ENCODE results near the gene SHF. TPM values are rescaled to one million over a fixed set of nuclear protein-coding genes. Genes with fewer than 3 reads are reported as not detected.

The SHF gene
- total and polyA plus RNA-seq, 2 of the 8 experiments (the other 6 are each of a cell fraction or from before 2014, with no cell fraction given): 13.1 to 26.7 TPM

DNA sequence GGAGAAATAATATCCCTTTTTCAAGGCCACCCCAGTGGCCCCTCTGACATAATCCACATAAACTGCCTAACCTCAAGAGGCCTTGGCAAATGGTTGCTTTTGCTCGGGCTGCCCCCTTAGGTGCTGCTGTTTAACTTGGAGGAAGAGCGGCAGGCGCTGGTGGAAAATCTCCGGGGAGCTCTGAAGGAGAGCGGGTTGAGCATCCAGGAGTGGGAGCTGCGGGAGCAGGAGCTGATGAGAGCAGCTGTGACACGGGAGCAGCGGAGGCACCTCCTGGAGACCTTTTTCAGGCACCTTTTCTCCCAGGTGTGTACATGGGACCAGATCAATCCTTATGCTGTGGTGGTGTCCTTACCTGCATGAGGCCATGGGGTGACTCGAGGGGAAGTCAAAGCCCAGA is 43.0 kb downstream of the SHF start:
- no peaks in the 10 kb centered on the region for H3K36me3 ChIP-seq (ENCODE audit: control insufficient read depth in 2 of 4, insufficient read depth in 4 of 4, low read length in 3 of 4)
- H3K27me3 ChIP-seq (replicated peaks in 1 of 4; ENCODE audit: control insufficient read depth in 3 of 4, extremely low read depth in 1 of 4, insufficient read depth in 3 of 4, low read length in 3 of 4): no peaks in the 10 kb centered on the region; a peak in 1 of 7 replicates
- no peak overlapping the region for H3K23ac ChIP-seq (ENCODE audit: insufficient read length)
- no peak overlapping the region for H2AFZ ChIP-seq (ENCODE audit: low read length)
- no peaks in the 10 kb centered on the region for H3K9me3 ChIP-seq (ENCODE audit: insufficient read depth in 2 of 2, low read depth in 1 of 2, low read length in 1 of 2)
- ChIA-PET CTCF (ENCODE audit: partially characterized antibody) (interaction anchor here (1.3 to 10.1 kb wide), 3 partner anchors 12 to 20 kb away, joined by 3 to 57 read pairs (median 12); no protein-coding TSS in a partner anchor), POLR2A (ENCODE audit: partially characterized antibody) (no interaction called here)
- no peak overlapping the region for H3K4me3 ChIP-seq (ENCODE audit: extremely low read depth in 1 of 4, insufficient read depth in 2 of 4, low read depth in 3 of 4, low read length in 4 of 4)
- no peaks in the 10 kb centered on the region for H4K20me1 ChIP-seq (replicated peaks in 1 of 2; ENCODE audit: control insufficient read depth in 1 of 2, insufficient read depth in 2 of 2, low read length in 2 of 2)
- TF ChIP-seq KDM5A (IDR thresholded peaks at IDR 0.05; ENCODE audit: low read length): no peak
- no peak for TF ChIP-seq SP4 (IDR thresholded peaks at IDR 0.05; ENCODE audit: low read length)
- TF ChIP-seq GTF2F1 (IDR thresholded peaks at IDR 0.05; ENCODE audit: borderline replicate concordance, low read depth, low read length): no peak
- no peak for TF ChIP-seq CREB1 (IDR thresholded peaks at IDR 0.05)
- TF ChIP-seq NRF1 (IDR thresholded peaks at IDR 0.05; ENCODE audit: low read depth, low read length): no peak
- no peak for TF ChIP-seq PHF8 (conservative IDR thresholded peaks at IDR 0.05; ENCODE audit: low read depth, low read length)
- no peak for TF ChIP-seq CBX8 (IDR thresholded peaks at IDR 0.05; ENCODE audit: borderline replicate concordance, low read depth, low read length)
- no peak for TF ChIP-seq NANOG (IDR thresholded peaks at IDR 0.05; ENCODE audit: insufficient read depth, low read depth, low read length, poor library complexity, severe bottlenecking)
- no peak for TF ChIP-seq EGR1 (IDR thresholded peaks at IDR 0.05; ENCODE audit: borderline replicate concordance, low read depth, low read length)
- no peak overlapping the region for H3K4ac ChIP-seq (replicated peaks; ENCODE audit: insufficient read length, low read depth, low read length)
- no peak overlapping the region for H3K56ac ChIP-seq (replicated peaks; ENCODE audit: insufficient read length, low read depth, low read length)
- no peak overlapping the region for H3K27ac ChIP-seq (ENCODE audit: low read depth, low read length)
- H3K9ac ChIP-seq (replicated peaks in 1 of 4; ENCODE audit: extremely low read depth in 1 of 4, low read depth in 3 of 4, low read length in 3 of 4): no peak overlapping the region
- no peaks in the 10 kb centered on the region for H3K79me2 ChIP-seq (ENCODE audit: control insufficient read depth in 1 of 2, insufficient read depth in 2 of 2, low read length in 2 of 2)
- WGBS, 2 experiments (ENCODE audit: extremely low coverage in 1 of 2, insufficient coverage in 1 of 2, insufficient read length in 1 of 2, insufficient replicate concordance in 2 of 2, low coverage in 1 of 2, low lambda C conversion rate in 2 of 2, missing lambda C conversion rate in 1 of 2): 85% methylated on average over 9 of the region's 9 CpGs; no CpG with 5 or more reads in 1 of the 2 experiments
- DNase-seq (ENCODE audit: low read depth in 1 of 2, low spot score in 2 of 2): no peak
- no peak overlapping the region for H2BK12ac ChIP-seq (ENCODE audit: low read depth, low read length)
- no peak overlapping the region for H3K14ac ChIP-seq (ENCODE audit: insufficient read length)
- no peak overlapping the region for H3K4me2 ChIP-seq (ENCODE audit: insufficient read depth in 1 of 2, low read depth in 2 of 2, low read length in 2 of 2)
- H3K4me1 ChIP-seq (replicated peaks in 1 of 4; ENCODE audit: control insufficient read depth in 3 of 4, insufficient read depth in 4 of 4, low read length in 3 of 4): no peaks in the 10 kb centered on the region; a peak in 1 of 7 replicates
- no peak overlapping the region for H4K8ac ChIP-seq (ENCODE audit: extremely low read depth, insufficient read depth, low read length)
- H4K5ac ChIP-seq (ENCODE audit: insufficient read length, low read depth, low read length): no peak overlapping the region
- H2BK5ac ChIP-seq (ENCODE audit: low read depth, low read length): no peak overlapping the region
- H3K79me1 ChIP-seq (ENCODE audit: low read depth, low read length): no peaks in the 10 kb centered on the region; the same call in 1 of the 2 replicates
- FAIRE-seq: no peak
- H2BK20ac ChIP-seq (ENCODE audit: low read length): no peak overlapping the region
- no peaks in the 10 kb centered on the region for H3K23me2 ChIP-seq (ENCODE audit: low read depth, low read length)
- no peak overlapping the region for H2BK120ac ChIP-seq (replicated peaks; ENCODE audit: low read depth, low read length)
- no peak overlapping the region for H2BK15ac ChIP-seq (ENCODE audit: low read length)
- H3K18ac ChIP-seq (ENCODE audit: extremely low read depth, low read length): no peak overlapping the region
- H4K91ac ChIP-seq (replicated peaks; ENCODE audit: insufficient read length, low read length): no peak overlapping the region
- H2AK5ac ChIP-seq (ENCODE audit: low read depth, low read length): no peak overlapping the region
